AML-193 (cell line): ENCODE results near the gene RAB22A.

Experiments used
- DNase-seq, 2 experiments: peaks; one replicate each; lab custom pipeline; 2025; lab: John Stamatoyannopoulos, UW

RAB22A gene

GRCh38 chr20:58303547-58303946, 6.0 kb upstream of the RAB22A start:
- no peak for DNase-seq

GRCh38 chr20:58305061-58305460, 4.5 kb upstream of the RAB22A start:
- DNase-seq: no peak

- DNase-seq: peak; percentile 80 to 85
Measured at GRCh38 chr20:58306421-58307261, 2.9 kb upstream of the RAB22A start.

GRCh38 chr20:58307270-58307669, 2.2 kb upstream of the RAB22A start:
- no peak for DNase-seq

GRCh38 chr20:58308290-58308679, 1.2 kb upstream of the RAB22A start:
- no peak for DNase-seq

GRCh38 chr20:58308680-58309527, 611 bp upstream of the RAB22A start:
- no peak for DNase-seq

GRCh38 chr20:58310291-58310782, 822 bp downstream of the RAB22A start:
- DNase-seq: peak in 1 of 2 experiments; percentile 16

GRCh38 chr20:58312836-58313235, 3.3 kb downstream of the RAB22A start:
- no peak for DNase-seq

- no peak for DNase-seq
Measured at GRCh38 chr20:58313396-58313795, 3.9 kb downstream of the RAB22A start.

- DNase-seq: no peak
Measured at GRCh38 chr20:58321205-58321604, 11.7 kb downstream of the RAB22A start.

- DNase-seq: no peak
Measured at GRCh38 chr20:58322083-58322482, 12.6 kb downstream of the RAB22A start.

GRCh38 chr20:58325912-58326311, 16.4 kb downstream of the RAB22A start:
- DNase-seq: no peak

- no peak for DNase-seq
Measured at GRCh38 chr20:58327211-58327610, 17.7 kb downstream of the RAB22A start.

- no peak for DNase-seq
Measured at GRCh38 chr20:58328836-58329235, 19.3 kb downstream of the RAB22A start.

- DNase-seq: no peak
Measured at GRCh38 chr20:58329711-58330110, 20.2 kb downstream of the RAB22A start.

GRCh38 chr20:58330249-58330648, 20.7 kb downstream of the RAB22A start:
- no peak for DNase-seq

GRCh38 chr20:58330687-58331086, 21.2 kb downstream of the RAB22A start:
- DNase-seq: no peak

GRCh38 chr20:58331961-58332551, 22.5 kb downstream of the RAB22A start:
- DNase-seq: no peak

- DNase-seq: no peak
Measured at GRCh38 chr20:58339741-58340140, 30.2 kb downstream of the RAB22A start.

- DNase-seq: no peak
Measured at GRCh38 chr20:58340151-58340550, 30.6 kb downstream of the RAB22A start.

GRCh38 chr20:58340853-58341252, 31.3 kb downstream of the RAB22A start:
- DNase-seq: no peak

GRCh38 chr20:58342104-58342945, 32.8 kb downstream of the RAB22A start:
- no peak for DNase-seq
